Measurements from ENCODE around the gene C12orf75.
"Not testable (repeated sequence)": the region's sequence is repeated elsewhere in the genome, so short reads cannot be mapped to it uniquely, and the experiment has no call there.

C12orf75 gene

GRCh38 chr12:105377077-105377476 lies 46.6 kb downstream of the C12orf75 start:
- no peak for DNase-seq (ENCODE audit: low read depth in 2 of 2)

DNA sequence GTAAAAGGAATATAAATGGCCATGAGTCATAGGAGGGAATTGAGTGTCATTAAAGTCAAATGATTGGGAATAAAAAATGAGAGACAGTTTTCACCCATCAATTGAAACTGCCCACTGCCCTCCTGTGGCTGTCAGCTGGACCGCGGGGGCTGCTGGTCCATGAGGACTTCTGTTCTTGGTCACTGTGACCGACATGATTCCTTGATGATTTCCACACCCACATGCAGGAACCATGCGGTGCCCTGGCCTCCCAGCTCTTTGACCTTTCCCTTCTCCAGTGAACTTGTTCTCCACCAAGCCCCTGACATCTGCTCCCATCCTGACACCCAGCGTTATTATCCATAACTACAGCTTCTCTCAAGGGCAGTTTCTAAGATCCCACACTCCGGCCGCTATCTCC lies 48.4 kb downstream of the C12orf75 start:
- no peak for DNase-seq (ENCODE audit: low read depth in 2 of 2)

GRCh38 chr12:105382771-105383622 lies 52.5 kb downstream of the C12orf75 start:
- DNase-seq (ENCODE audit: low read depth in 2 of 2) = no peak

DNA sequence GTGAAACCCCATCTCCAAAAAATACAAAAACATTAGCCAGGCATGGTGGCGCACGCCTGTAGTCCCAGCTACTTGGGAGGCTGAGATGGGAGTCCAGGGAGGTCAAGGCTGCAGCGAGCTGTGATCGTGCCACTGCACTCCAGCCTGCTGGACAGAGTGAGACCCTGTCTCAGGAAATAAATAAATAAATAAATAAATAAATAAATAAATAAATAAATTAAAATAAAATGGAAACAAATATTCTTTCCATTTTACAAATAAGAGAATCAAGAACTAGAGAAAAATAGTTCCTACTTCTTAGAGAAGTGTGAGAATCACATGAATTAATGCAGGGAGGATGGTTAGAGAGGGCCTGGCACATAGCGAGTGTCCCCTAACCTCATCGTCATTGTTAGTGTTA lies 53.7 kb downstream of the C12orf75 start:
- DNase-seq (ENCODE audit: low read depth in 2 of 2) = no peak

- DNase-seq (ENCODE audit: low read depth in 2 of 2) = no peak
These were observed 54.5 kb downstream of the C12orf75 start for GRCh38 chr12:105384916-105385535.

GRCh38 chr12:105386431-105386830 lies 55.9 kb downstream of the C12orf75 start:
- DNase-seq (ENCODE audit: low read depth in 2 of 2) = no peak

DNA sequence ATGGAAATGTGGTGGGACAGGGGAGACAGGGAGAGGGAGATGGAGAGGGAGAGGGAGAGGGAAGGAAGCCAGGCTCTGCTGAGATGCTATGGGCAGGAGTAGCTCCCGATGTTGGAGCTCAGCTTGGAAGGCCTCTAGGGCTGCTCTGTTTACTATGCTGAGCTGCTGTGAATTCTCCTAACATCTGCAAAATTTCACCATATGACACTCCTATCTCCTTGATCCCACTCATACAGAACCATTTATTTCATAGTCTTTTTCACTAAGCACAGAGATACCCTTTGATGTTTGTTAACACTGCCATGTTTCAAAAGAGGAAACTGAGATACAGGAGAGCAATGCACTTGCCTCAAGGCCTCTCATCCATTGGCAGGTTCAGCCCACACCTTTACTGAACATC lies 60.7 kb downstream of the C12orf75 start:
- no peak for DNase-seq (ENCODE audit: low read depth in 2 of 2)

GRCh38 chr12:105393587-105393986 lies 63.1 kb downstream of the C12orf75 start:
- DNase-seq (ENCODE audit: low read depth in 2 of 2) = no peak

- no peak for DNase-seq (ENCODE audit: low read depth in 2 of 2)
These were observed 65.5 kb downstream of the C12orf75 start for GRCh38 chr12:105396024-105396423.

DNA sequence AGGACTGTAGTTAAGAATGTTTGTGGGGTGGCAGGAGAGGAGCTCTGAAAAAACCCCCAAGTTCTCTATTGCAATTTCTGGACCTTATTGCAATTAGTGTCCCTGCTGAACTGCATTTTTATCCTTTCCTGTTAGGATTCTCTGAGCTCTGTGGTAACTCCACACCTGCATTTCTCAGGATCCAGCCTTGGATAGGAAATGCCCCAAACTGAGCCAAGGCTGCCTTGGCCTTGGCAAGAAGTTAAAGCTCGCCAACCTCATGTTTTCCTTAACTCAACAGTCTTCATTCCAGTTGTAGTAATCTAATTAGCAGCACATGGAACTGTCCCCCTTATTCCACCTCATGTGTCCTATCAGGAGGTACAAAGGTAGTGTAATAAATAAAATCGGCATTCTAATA lies 66.5 kb downstream of the C12orf75 start:
- no peak for DNase-seq (ENCODE audit: low read depth in 2 of 2)

DNA sequence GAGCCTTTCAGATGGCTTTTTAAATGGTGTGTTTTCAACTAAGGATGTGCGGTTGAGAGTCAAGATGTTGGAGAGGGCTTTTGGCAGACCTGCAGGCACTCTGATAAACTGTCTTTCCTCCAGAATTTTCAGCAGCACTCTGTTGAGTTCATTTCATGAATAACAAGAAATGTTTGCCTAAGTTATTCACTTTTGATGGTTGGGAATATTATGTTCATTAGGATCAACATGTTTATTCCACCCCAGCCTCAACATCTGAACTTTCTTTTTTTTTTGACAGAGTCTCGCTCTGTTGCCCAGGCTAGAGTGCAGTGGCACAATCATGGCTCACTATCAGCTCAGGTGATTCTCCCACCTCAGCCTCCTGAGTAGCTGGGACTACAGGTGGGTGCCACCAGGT lies 68.4 kb downstream of the C12orf75 start:
- DNase-seq (ENCODE audit: low read depth in 2 of 2) = no peak

DNA sequence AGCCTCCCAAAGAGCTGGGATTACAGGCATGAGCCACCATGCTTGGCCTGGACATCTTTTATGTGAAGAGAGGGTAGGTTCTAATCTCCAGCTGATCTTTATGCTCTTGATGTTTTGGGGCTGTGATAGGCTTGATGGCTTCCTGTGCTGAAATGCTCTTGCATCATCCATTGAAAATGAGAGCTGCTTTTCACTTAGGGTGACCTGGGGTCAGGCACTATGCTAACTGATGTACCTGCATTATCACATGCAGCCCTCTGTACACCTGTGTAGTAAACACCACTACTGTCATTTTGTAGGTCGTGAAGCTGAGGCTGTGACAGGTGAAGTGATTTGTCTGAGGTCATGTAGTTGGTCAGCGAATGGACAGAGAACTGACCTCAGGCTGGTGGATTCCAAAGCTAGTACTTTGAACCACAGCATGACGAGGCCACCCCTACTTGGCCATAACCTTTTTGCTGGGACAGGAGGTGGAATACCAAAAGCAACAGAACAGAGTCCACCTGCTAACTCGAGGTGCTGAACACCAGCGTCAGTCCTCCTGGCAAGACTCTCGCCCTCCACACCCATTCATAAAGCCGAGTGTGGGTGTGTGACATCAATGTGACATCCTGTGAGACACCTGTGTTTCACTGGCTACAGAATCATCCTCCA lies 69.1 kb downstream of the C12orf75 start:
- no peak for DNase-seq (ENCODE audit: low read depth in 2 of 2)

- DNase-seq (ENCODE audit: low read depth in 2 of 2) = no peak
These were observed 69.7 kb downstream of the C12orf75 start for GRCh38 chr12:105400227-105400626.

GRCh38 chr12:105401198-105401597 lies 70.7 kb downstream of the C12orf75 start:
- no peak for DNase-seq (ENCODE audit: low read depth in 2 of 2)

DNA sequence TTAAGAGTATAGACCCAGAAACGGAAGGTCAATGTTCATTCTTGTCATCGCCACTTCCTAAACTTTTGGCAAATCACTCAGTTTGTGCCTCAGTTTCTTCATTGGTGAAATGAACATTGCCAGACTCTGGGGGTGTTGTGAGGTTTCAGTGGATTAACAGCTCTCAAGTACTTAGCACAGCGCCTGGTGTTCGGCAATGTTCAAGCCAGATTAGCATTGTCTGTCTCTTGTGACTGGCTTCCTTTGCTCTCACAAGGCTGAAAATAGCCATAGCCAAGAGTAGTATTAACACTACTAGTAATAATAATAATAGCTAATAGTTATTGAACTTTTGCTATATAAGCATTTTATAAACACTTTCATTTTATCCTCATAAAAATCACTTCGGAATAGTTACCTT lies 71.9 kb downstream of the C12orf75 start:
- no peak for DNase-seq (ENCODE audit: low read depth in 2 of 2)

GRCh38 chr12:105403095-105403494 lies 72.6 kb downstream of the C12orf75 start:
- no peak for DNase-seq (ENCODE audit: low read depth in 2 of 2)

DNA sequence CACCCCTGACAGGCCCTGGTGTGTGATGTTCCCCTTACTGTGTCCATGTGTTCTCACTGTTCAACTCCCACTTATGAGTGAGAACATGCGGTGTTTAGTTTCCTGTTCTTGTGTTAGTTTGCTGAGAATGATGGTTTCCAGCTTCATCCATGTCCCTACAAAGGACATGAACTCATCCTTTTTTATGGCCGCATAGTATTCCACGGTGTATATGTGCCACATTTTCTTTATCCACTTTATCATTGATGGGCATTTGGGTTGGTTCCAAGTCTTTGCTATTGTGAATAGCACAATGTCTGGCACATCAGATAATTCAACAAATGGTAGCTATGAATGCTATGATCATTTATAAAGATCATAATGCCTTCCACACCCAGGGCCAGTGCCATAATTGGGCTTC lies 73.6 kb downstream of the C12orf75 start:
- DNase-seq (ENCODE audit: low read depth in 2 of 2) = not testable (repeated sequence)

GRCh38 chr12:105406497-105406896 lies 76.0 kb downstream of the C12orf75 start:
- no peak for DNase-seq (ENCODE audit: low read depth in 2 of 2)

DNA sequence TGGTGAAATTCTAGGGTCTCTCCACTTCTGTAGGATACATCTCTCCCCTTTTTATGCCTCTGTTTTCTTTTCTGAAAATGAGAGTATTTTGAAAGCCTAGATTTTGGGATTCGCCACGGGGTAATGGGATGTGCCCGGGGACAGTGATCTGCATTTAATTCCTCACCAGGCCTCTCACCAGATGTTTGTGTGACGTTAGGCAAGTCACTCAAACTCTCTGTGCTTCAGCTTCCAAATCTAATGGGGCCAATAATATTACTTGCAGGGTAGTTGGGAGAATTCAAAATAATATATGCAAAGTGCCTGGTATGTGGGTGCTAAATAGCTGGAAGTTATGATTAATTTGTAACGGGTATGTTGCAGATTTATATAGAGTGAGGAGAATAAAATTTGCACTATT lies 78.8 kb downstream of the C12orf75 start:
- no peak for DNase-seq (ENCODE audit: low read depth in 2 of 2)

- DNase-seq (ENCODE audit: low read depth in 2 of 2) = no peak
These were observed 79.4 kb downstream of the C12orf75 start for GRCh38 chr12:105409801-105410471.

GRCh38 chr12:105413911-105414487 lies 83.5 kb downstream of the C12orf75 start:
- no peak for DNase-seq (ENCODE audit: low read depth in 2 of 2)

DNA sequence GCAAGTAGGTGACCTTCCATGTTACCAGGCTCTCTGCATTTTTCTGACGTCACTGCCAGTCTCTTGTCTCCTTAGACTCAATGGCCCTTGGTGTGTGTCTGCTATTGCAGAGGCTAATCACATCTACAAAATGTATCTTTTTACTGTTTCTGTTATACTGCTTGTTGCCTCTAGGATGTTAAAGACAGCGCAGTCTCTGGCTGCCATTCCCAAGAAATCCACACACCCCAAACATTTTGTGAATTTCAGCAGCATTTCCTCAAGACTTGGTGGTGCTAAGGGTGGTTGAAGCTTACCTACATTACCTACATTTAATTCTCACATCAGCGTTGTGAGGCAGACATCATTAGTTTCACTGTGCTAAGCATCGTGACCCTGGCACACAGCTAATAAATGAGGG lies 87.2 kb downstream of the C12orf75 start:
- DNase-seq (ENCODE audit: low read depth in 2 of 2) = no peak

Data from stimulated activated CD8-positive, alpha-beta memory T cell treated with anti-CD3 and anti-CD28 coated beads, Interleukin-2, amount 100 ng/mL, for 48 hours (primary cell).